GM12872 (cell line): ENCODE measurements around the gene POLR2B.

ENCODE experiments used
- TF ChIP-seq, protein P1 (sequence below): IDR thresholded peaks from 3 replicates; pipeline ENCODE4 v1.5.1; 2011; ENCODE audit warnings: low read depth, mild to moderate bottlenecking, low read length, moderate library complexity; ENCODE audit not compliant: insufficient read depth

POLR2B gene

DNA sequence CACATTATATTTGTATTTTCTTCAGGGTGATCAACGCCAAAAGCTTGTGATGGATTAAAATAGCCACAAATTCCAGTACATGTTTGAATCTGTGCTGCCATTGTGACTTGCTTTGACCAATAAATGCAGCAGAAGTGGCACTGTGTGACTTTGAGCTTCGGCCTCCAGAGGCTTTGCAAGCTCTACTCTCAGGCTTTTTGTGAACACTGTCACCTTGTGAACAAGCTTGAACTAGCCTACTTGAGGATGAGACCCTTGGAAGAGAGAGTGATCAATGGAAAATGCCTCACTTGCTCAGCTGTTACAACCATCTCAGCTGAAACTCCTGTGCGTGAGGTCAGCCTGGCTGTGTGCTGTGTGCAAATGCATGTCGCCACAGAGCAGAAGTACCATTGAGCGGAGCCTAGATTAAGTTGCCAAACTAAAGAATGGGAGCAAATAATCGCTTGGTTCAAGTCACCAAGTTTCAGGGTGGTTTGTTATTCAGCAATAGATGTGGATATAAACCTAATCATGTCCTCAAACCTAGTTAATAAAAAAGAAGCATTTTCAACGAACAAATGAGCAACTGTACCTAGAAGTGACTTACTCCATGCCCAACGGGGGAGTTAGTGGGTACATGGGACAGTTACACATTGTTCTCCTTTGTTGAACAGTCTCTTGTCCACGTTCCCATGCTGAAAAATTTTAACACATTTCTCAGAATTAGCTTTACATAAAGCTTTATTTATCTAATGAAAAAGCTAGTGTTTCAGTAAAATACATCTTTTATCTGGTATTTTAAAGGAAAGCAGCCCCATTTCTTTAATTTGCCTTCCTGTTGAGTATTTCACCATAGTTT is 24.8 kb upstream of the POLR2B start:
- TF ChIP-seq, protein P1, sequence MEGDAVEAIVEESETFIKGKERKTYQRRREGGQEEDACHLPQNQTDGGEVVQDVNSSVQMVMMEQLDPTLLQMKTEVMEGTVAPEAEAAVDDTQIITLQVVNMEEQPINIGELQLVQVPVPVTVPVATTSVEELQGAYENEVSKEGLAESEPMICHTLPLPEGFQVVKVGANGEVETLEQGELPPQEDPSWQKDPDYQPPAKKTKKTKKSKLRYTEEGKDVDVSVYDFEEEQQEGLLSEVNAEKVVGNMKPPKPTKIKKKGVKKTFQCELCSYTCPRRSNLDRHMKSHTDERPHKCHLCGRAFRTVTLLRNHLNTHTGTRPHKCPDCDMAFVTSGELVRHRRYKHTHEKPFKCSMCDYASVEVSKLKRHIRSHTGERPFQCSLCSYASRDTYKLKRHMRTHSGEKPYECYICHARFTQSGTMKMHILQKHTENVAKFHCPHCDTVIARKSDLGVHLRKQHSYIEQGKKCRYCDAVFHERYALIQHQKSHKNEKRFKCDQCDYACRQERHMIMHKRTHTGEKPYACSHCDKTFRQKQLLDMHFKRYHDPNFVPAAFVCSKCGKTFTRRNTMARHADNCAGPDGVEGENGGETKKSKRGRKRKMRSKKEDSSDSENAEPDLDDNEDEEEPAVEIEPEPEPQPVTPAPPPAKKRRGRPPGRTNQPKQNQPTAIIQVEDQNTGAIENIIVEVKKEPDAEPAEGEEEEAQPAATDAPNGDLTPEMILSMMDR: no peak

- TF ChIP-seq, protein P1: no peak
Observed at GRCh38 chr4:56958111-56958517, 20.6 kb upstream of the POLR2B start.

GRCh38 chr4:56959100-56959499 is 19.6 kb upstream of the POLR2B start:
- TF ChIP-seq, protein P1: no peak

DNA sequence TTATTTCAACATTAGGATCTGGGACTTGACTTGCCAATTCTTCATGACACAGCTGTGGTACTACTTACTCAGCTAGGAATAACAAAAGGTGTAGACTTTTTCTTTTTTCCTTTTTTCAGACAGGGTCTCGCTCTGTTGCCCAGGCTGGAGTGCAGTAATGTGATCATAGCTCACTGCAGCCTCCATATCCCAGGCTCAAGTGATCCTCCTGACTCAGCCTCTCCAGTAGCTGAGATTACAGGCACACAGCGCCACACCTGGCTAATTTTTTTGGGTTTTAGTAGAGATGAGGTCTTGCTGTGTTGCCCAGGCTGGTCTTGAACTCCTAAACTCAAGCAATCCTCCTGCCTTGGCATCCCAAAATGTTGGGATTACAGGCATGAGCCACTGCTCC is 17.6 kb upstream of the POLR2B start:
- TF ChIP-seq, protein P1: no peak

- TF ChIP-seq, protein P1: no peak
Observed at GRCh38 chr4:56971383-56971782, 7.3 kb upstream of the POLR2B start.

DNA sequence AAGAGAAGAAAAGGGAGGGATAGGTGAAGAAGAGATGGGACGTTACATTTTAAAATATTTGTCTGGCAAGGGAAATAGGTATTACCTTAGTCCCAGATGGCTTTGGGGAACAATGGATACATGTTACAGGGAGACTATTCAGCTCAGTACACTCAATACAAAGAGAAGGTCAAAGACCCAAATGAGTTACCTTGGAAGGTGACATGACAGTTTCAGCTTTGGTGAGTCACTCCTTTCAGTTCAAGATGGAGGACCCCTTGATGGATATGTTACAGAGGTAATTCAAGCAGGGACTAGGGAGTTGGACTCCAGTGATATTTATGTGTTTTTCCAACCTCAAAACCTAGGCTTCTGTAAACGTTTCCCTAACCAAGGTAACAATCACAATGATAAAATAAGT is 6.3 kb upstream of the POLR2B start:
- TF ChIP-seq, protein P1: no peak

DNA sequence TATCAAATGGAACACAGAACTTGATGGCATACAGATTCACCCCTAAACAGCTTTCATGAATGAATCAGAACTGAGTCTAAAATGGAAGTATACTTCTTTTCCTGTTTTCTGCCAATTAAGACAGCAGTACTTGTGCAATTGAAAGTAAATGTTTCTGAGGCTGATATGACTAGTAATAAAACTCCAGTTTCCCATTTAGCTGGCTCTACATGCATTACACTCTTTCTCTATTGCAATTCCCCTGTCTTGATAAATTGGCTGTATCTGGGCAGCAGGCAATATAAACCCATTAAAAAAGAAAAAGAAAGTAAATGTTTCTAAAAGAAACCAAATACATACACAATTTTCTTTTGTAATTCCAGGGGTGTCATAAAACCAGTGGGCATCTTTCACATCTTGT is 5.9 kb upstream of the POLR2B start:
- TF ChIP-seq, protein P1: no peak
